ENCODE results near the gene PARL. TPM values are rescaled to one million over a fixed set of nuclear protein-coding genes. Genes with fewer than 3 reads are reported as not detected.

Gene PARL, protein sequence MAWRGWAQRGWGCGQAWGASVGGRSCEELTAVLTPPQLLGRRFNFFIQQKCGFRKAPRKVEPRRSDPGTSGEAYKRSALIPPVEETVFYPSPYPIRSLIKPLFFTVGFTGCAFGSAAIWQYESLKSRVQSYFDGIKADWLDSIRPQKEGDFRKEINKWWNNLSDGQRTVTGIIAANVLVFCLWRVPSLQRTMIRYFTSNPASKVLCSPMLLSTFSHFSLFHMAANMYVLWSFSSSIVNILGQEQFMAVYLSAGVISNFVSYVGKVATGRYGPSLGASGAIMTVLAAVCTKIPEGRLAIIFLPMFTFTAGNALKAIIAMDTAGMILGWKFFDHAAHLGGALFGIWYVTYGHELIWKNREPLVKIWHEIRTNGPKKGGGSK
- total RNA-seq (2016; rRNA removed; fragmentation: Illumina TruSeq; extraction: Trizol), result 58.6 and 60.5 TPM in 2 replicates
- 50.1 and 52.6 TPM in 2 replicates for total RNA-seq (2016; cell fraction: cytosol; rRNA removed; fragmentation: Illumina TruSeq; extraction: Trizol; ENCODE audit: low read depth)
- 58.5 and 68.1 TPM in 2 replicates for total RNA-seq (2016; cell fraction: insoluble cytoplasmic fraction; rRNA removed; fragmentation: Illumina TruSeq; extraction: Trizol)
- total RNA-seq (2016; cell fraction: membrane; rRNA removed; fragmentation: Illumina TruSeq; extraction: Trizol), result 68.2 and 70.2 TPM in 2 replicates
- 32.7 and 34.6 TPM in 2 replicates for total RNA-seq (2016; cell fraction: nucleus; rRNA removed; fragmentation: Illumina TruSeq; extraction: Trizol)
- polyA plus RNA-seq (2011; rRNA removed), result 39.1 and 46.3 TPM in 2 replicates
- 28.2 and 43.8 TPM in 2 replicates for polyA plus RNA-seq (2011; cell fraction: cytosol; rRNA removed)
- 10.7 and 15.9 TPM in 2 replicates for polyA plus RNA-seq (2011; cell fraction: nucleus; rRNA removed)
- 34.5 and 41.7 TPM in 2 replicates for polyA plus RNA-seq (2012)
- 41.8 and 44.8 TPM in 2 replicates for polyA plus RNA-seq (2016; cell fraction: cytosol; fragmentation: Illumina TruSeq; extraction: Trizol; ENCODE audit: low read depth)
- 67.4 and 75.9 TPM in 2 replicates for polyA plus RNA-seq (2016; cell fraction: insoluble cytoplasmic fraction; fragmentation: Illumina TruSeq; extraction: Trizol; ENCODE audit: low read depth)
- 64.8 and 65.8 TPM in 2 replicates for polyA plus RNA-seq (2016; cell fraction: membrane; fragmentation: Illumina TruSeq; extraction: Trizol; ENCODE audit: low read depth)
- polyA plus RNA-seq (2016; cell fraction: nucleus; fragmentation: Illumina TruSeq; extraction: Trizol; ENCODE audit: insufficient read depth, low read depth), result 54.4 and 60.7 TPM in 2 replicates
- polyA minus RNA-seq (2011; rRNA and poly(A)+ RNA removed; ENCODE audit: low replicate concordance), result 18.7 and 23.5 TPM in 2 replicates
- polyA minus RNA-seq (2011; cell fraction: cytosol; rRNA and poly(A)+ RNA removed), result 13.1 and 19.3 TPM in 2 replicates
- 17.9 and 19.8 TPM in 2 replicates for polyA minus RNA-seq (2011; cell fraction: nucleus; rRNA and poly(A)+ RNA removed)
- Bru-seq, nascent RNA, result percentile 82 among the genes with signal in this experiment
- BruChase-seq, experiment 1, labeled RNA remaining after a 6-hour chase, result percentile 95 among the genes with signal in this experiment
- percentile 88 among the genes with signal in this experiment for BruChase-seq, experiment 2, labeled RNA remaining after a 2-hour chase
- long read RNA-seq, experiment 1, transcript PARL-201 (9 exons, 1,240 nt), result minor isoform, 11 of 54 reads
- long read RNA-seq, experiment 1, transcript PARL-202 (10 exons, 1,414 nt), result major isoform, 31 of 54 reads
- long read RNA-seq, experiment 1, partial matches to known transcripts, result 0 of 54 reads
- long read RNA-seq, experiment 1, other reads (novel, unspliced or antisense), result 9 of 54 reads
- long read RNA-seq, experiment 2, transcript PARL-202 (10 exons, 1,414 nt), result major isoform, 42 of 82 reads
- long read RNA-seq, experiment 2, transcript PARL-201 (9 exons, 1,240 nt), result minor isoform, 7 of 82 reads
- long read RNA-seq, experiment 2, partial matches to known transcripts, result 15 of 82 reads
- long read RNA-seq, experiment 2, other reads (novel, unspliced or antisense), result 16 of 82 reads

GRCh38 chr3:183884427-183885296, at the start of gene PARL:
Gene PARL, minus strand, starts transcription at chr3:183884880. Its CDS starts 34 bp downstream, at chr3:183884846.
- DNase-seq (ENCODE audit: low spot score), result peak; percentile 91
- peaks cover 22% of the 10 kb centered on the region; the same call in 1 of the 2 replicates for H3K4me1 ChIP-seq (ENCODE audit: insufficient read depth, low read length)
- WGBS (ENCODE audit: low lambda C conversion rate), result 0% methylated on average over 23 of the region's 63 CpGs
- FAIRE-seq, result peak; percentile 37
- peaks cover 41% of the 10 kb centered on the region for H3K79me2 ChIP-seq (ENCODE audit: insufficient read depth, low read length)
- no peaks in the 10 kb centered on the region; a peak in 1 of 5 replicates for H3K27me3 ChIP-seq (ENCODE audit: control insufficient read depth in 1 of 2, insufficient read depth in 2 of 2, low read length in 2 of 2)
- intact Hi-C loops (cut with micrococcal nuclease; ENCODE audit: unreplicated experiment) (loop anchor here (5.0 kb wide), 2 partner anchors 363 to 417 kb away; partner anchors contain the start of genes ALG3 and EEF1AKMT4), in situ Hi-C loops (cut with HindIII; ENCODE audit: extremely low pct_ligation_motif_present, low pct_unique_long_range_greater_than_20kb) (loop anchor here (25.0 kb wide), 1 partner anchor 253 kb away; the partner anchor contains the start of gene EIF2B5)
- H3K4me3 ChIP-seq (replicated peaks in 1 of 3; ENCODE audit: insufficient read depth in 1 of 3, low read depth in 2 of 3, low read length in 3 of 3), result peak within 1 kb of the TSS; percentile 84 to 89 (median 84)
- peak within 1 kb of the TSS; percentile 96 for H2AFZ ChIP-seq (ENCODE audit: low read length)
- H3K36me3 ChIP-seq (replicated peaks in 1 of 2; ENCODE audit: control insufficient read depth in 1 of 2, insufficient read depth in 2 of 2, low read length in 2 of 2), result peaks cover 0 to 7% of the 10 kb centered on the region in 2 experiments; a peak in 2 of 5 replicates
- ChIA-PET POLR2A (interaction anchor here (0.7 to 1.7 kb wide), 11 partner anchors 8 to 363 kb away, joined by 3 to 9 read pairs (median 5); partner anchors contain the start of genes ABCF3 and ALG3), CTCF (ENCODE audit: low intra/inter-chr PET ratio, low total read pairs) (no interaction called here)
- H3K9ac ChIP-seq (ENCODE audit: insufficient read depth, low read depth, low read length), result peak within 1 kb of the TSS; percentile 80
- ATAC-seq, result peak; percentile 99
- no TSS peak for BruUV-seq (replicated peaks)
- H4K20me1 ChIP-seq (ENCODE audit: insufficient read depth, low read length), result peaks cover 3% of the 10 kb centered on the region; the same call in 1 of the 2 replicates
- no peaks in the 10 kb centered on the region for H3K9me3 ChIP-seq (ENCODE audit: low read length)
- H3K27ac ChIP-seq (ENCODE audit: extremely low read length, insufficient read depth, low read length), result peak within 1 kb of the TSS; percentile 71
- peak within 1 kb of the TSS; percentile 97 for H3K4me2 ChIP-seq (ENCODE audit: low read depth, low read length)
- peak; percentile 55 for TF ChIP-seq MED8 (CRISPR knock-in tag; IDR thresholded peaks at IDR 0.05; ENCODE audit: insufficient replicate concordance)
- peak; percentile 97 for TF ChIP-seq MAX (IDR thresholded peaks at IDR 0.05)
- TF ChIP-seq, protein P1, sequence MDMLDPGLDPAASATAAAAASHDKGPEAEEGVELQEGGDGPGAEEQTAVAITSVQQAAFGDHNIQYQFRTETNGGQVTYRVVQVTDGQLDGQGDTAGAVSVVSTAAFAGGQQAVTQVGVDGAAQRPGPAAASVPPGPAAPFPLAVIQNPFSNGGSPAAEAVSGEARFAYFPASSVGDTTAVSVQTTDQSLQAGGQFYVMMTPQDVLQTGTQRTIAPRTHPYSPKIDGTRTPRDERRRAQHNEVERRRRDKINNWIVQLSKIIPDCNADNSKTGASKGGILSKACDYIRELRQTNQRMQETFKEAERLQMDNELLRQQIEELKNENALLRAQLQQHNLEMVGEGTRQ (IDR thresholded peaks at IDR 0.05; ENCODE audit: low read depth, low read length), result no peak
- TF ChIP-seq, protein P1 (CRISPR knock-in tag; IDR thresholded peaks at IDR 0.05; ENCODE audit: borderline replicate concordance), result peak; percentile 62; the same call in 1 of the 2 replicates
- TF ChIP-seq FOXC1 (CRISPR knock-in tag; IDR thresholded peaks at IDR 0.05; ENCODE audit: borderline replicate concordance), result peak; percentile 98
- no peak for TF ChIP-seq ZNF737 (CRISPR knock-in tag; IDR thresholded peaks at IDR 0.05; ENCODE audit: borderline replicate concordance)
- peak; percentile 96 for TF ChIP-seq POLR2G (IDR thresholded peaks at IDR 0.05; ENCODE audit: low read depth, low read length)
- no peak for TF ChIP-seq PTBP1 (IDR thresholded peaks at IDR 0.05; ENCODE audit: low read depth, low read length, poor library complexity, severe bottlenecking)
- peak; percentile 52; the same call in 1 of the 2 replicates for TF ChIP-seq ZNF790 (CRISPR knock-in tag; IDR thresholded peaks at IDR 0.05; ENCODE audit: borderline replicate concordance)

Measured in HepG2 (cell line).